ENCODE results near the gene SH3GL2.

SH3GL2 gene

GRCh38 chr9:17824191-17824590 is 245.3 kb downstream of the SH3GL2 start:
- no peak for DNase-seq

- no peak for DNase-seq
Measured at GRCh38 chr9:17824616-17825264, 245.9 kb downstream of the SH3GL2 start.

- no peak for DNase-seq
Measured at GRCh38 chr9:17825265-17825659, 246.4 kb downstream of the SH3GL2 start.

GRCh38 chr9:17829064-17829463 is 250.2 kb downstream of the SH3GL2 start:
- no peak for DNase-seq

- no peak for DNase-seq
Measured at GRCh38 chr9:17829812-17830385, 251.0 kb downstream of the SH3GL2 start.

- no peak for DNase-seq
Measured at GRCh38 chr9:17832812-17833211, 253.9 kb downstream of the SH3GL2 start.

- DNase-seq = no peak
Measured at GRCh38 chr9:17833846-17834245, 255.0 kb downstream of the SH3GL2 start.

- DNase-seq = no peak
Measured at GRCh38 chr9:17837965-17838364, 259.1 kb downstream of the SH3GL2 start.

GRCh38 chr9:17839776-17840175 is 260.9 kb downstream of the SH3GL2 start:
- DNase-seq = no peak

GRCh38 chr9:17843236-17843635 is 264.4 kb downstream of the SH3GL2 start:
- DNase-seq = no peak
